D721Med (cell line): ENCODE results near the gene MINK1.

Source experiments
- DNase-seq: peaks from one replicate; pipeline ENCODE4 v3.0.0; 2011; ENCODE audit warnings: low spot score; ENCODE audit not compliant: insufficient read length
- FAIRE-seq: peaks from 2 replicates; lab custom pipeline; 2011; peaks lifted over from hg19 to GRCh38; lab: Jason Lieb, UNC
- TF ChIP-seq, protein P1 (sequence below): IDR thresholded peaks from 2 replicates; pipeline ENCODE4 v1.5.1; 2012; ENCODE audit warnings: mild to moderate bottlenecking, control low read depth; ENCODE audit not compliant: insufficient read depth; ENCODE audit errors: missing control alignments

Gene MINK1

DNA sequence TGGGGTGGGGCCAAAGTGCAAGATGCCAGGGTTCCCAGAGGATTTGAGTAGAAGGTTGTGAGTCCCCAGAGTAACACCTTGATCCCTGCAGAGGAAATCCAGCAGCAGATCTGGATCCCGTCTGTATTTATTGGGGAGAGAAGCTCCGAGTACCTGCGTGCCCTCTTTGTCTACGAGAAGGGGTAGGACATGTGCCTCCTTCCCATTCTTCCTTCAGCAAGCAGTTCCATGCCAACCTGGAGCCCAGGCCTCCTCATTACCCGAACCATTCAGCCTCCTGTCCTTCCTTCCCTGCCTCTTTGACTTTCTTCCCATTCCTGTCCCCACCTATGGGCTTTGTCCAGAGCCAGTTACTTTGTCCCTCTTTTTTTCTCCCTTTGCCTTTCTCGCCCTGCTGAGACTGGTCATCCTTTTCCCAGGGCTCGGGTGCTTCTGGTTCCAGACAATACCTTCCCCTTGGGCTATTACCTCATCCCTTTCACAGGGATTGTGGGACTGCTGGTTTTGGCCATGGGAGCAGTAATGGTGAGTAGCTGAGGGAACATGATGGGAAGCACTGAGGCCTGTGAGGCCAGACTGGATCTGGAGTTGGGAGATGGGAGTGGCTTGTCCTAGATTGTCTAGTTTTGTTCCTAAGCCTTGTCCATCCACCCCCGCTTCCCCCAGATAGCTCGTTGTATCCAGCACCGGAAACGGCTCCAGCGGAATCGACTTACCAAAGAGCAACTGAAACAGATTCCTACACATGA, 109.8 kb downstream of the MINK1 start:
- no peak for DNase-seq
- TF ChIP-seq, protein P1, sequence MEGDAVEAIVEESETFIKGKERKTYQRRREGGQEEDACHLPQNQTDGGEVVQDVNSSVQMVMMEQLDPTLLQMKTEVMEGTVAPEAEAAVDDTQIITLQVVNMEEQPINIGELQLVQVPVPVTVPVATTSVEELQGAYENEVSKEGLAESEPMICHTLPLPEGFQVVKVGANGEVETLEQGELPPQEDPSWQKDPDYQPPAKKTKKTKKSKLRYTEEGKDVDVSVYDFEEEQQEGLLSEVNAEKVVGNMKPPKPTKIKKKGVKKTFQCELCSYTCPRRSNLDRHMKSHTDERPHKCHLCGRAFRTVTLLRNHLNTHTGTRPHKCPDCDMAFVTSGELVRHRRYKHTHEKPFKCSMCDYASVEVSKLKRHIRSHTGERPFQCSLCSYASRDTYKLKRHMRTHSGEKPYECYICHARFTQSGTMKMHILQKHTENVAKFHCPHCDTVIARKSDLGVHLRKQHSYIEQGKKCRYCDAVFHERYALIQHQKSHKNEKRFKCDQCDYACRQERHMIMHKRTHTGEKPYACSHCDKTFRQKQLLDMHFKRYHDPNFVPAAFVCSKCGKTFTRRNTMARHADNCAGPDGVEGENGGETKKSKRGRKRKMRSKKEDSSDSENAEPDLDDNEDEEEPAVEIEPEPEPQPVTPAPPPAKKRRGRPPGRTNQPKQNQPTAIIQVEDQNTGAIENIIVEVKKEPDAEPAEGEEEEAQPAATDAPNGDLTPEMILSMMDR, result no peak
- FAIRE-seq, result no peak

DNA sequence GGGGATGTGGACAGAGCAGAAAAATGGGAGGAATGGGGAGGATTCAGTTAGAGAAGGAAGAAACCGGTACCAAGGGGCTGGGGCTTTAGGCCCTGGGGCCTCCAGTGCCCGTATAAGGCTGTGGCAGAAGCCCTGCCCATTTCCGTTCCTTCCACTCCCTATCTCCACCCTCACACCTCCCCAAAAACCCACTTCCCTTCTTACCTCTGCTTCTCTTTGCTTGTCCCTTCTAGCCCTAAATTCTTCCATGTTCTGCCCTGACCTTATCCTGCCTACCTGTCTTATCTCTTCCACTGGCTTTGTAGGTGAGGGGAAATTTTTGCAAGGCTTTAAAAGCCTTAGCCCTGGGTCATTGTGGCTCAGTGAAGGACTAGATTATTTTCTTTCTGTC, 111.0 kb downstream of the MINK1 start:
- FAIRE-seq (no peak), DNase-seq (no peak)
- TF ChIP-seq, protein P1, result no peak

DNA sequence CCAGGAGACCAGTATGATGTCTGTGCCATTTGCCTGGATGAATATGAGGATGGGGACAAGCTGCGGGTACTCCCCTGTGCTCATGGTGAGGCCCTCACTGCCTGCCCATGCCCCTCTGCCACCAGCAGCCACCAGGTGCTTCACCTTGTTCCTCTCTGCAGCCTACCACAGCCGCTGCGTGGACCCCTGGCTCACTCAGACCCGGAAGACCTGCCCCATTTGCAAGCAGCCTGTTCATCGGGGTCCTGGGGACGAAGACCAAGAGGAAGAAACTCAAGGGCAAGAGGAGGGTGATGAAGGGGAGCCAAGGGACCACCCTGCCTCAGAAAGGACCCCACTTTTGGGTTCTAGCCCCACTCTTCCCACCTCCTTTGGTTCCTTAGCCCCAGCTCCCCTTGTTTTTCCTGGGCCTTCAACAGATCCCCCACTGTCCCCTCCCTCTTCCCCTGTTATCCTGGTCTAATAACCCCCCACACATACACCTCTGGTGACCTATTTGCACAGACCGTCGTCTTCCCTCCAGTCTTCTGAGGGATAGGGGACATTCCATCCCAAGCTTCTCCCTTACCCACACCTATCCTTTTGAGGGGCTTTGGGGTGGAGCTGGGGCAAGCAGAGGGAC, 111.5 kb downstream of the MINK1 start:
- DNase-seq (no peak), FAIRE-seq (no peak)
- TF ChIP-seq, protein P1, result no peak

DNA sequence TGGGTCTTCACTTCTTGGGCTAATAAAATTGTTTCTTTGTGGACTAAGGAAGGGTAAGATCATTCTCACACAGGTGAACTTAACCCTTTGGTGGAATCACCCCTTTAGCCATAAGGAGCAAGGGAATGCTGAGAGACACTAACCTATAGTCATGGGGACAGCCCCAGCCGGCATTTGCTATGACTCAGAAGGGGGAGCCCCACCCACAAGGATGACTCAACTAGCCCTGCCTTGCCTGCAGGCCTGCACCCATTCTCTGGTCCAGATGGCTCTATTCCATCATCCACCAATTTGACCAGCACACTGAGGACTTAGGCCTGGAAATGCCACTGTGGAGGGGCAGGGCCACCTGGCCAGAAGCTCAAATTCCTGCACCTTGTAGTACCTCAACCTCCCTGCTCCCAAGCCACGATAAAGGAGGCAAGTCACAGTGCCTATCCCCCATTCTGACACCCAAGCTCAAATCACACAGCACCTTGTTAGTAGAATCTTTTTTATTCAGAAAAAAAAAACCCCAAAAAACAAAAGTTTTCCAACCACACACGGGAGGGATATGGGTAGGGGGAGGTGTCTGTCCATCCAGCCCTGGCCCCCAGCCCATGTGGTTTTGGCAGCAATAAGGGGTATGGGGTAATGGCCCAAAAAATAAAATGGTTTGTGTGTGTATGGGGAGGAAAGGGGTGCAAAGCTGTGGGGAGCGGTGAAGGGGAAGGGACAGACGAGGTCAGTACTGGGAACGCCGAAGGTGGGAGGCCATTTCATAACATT, 112.2 kb downstream of the MINK1 start:
- FAIRE-seq, result no peak
- DNase-seq, result no peak

DNA sequence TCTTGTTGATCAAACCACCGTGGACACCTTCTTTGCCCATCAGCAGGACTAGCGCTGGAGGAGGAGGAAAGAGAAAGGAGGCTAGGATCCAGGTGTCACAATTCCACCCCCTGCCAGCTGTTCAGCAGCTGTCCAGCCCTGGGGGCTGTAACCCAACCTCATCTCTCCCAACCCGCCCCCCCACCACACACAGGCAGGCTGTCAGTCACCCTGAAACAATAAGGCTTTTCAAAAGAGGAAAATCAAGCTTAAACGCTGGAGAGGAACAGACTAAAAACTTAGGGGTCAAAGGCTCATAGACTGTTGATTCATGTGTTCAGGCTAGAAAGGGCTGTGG, 112.8 kb downstream of the MINK1 start:
- FAIRE-seq (no peak), DNase-seq (no peak)
- TF ChIP-seq, protein P1, result no peak

More for the DNA sequence above, 112.2 kb downstream of the MINK1 start:
- TF ChIP-seq, protein P1, result no peak

DNA sequence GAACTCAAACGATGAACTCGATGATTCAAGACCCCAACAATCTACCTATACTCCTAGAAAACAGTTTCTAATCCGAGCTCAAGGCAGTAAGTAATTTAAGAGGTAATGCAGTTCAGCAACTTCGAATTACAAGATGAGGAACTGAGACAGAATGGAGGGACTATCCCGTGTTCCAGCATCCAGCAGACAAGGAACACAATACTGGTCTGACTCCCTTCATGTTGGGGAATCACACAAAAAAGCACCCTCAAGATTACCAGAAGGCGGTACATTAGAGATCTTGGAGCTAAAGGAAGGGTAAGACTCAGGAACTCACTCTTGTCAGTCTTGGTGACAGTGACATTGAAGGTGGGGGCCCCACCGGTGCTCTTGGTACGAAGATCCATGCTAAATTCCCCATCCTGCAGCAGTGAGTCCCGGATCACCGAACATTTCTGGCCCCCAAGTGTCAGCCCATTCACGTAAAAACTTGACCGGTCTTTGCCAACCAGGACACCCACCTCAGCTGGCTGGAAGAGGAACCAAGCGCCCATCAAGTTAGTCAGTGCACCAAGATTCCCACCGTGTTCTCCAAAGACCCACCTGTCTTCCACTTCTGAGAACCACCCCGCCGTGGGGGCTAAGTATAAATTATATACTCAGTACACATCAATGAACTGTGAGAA, 113.3 kb downstream of the MINK1 start:
- FAIRE-seq, result no peak
- TF ChIP-seq, protein P1, result no peak
- DNase-seq, result no peak
